Fibroblast of the aortic adventitia (primary cell): Measurements from ENCODE around the gene CTIF. TPM values are rescaled to one million over a fixed set of nuclear protein-coding genes. Genes with fewer than 3 reads are reported as not detected.
"Not testable (repeated sequence)": the region's sequence is repeated elsewhere in the genome, so short reads cannot be mapped to it uniquely, and the experiment has no call there.

Experiments used
- DNase-seq: peaks from one replicate; pipeline ENCODE4 v3.0.0-alpha.2; 2010; ENCODE audit warnings: low read depth
- H3K4me3 ChIP-seq: 2 replicates; pipeline ENCODE4 v1.5.1; 2011; ENCODE audit warnings: low read depth, mild to moderate bottlenecking, control low read depth, low read length, moderate library complexity
- CTCF ChIP-seq: IDR thresholded peaks from 2 replicates; pipeline ENCODE4 v1.5.1; 2011; ENCODE audit warnings: mild to moderate bottlenecking, low read length, control low read depth, inconsistent platforms; ENCODE audit not compliant: insufficient read depth
- total RNA-seq: library from RNA; depleted of rRNA; stranded (reverse); fragments of >200 nt; gene quantifications from 2 replicates; pipeline ENCODE4 v1.2.3, GENCODE V29; 2012; ENCODE audit warnings: low replicate concordance

CTIF gene
- total RNA-seq, 1 donor: 29.0 TPM

GRCh38 chr18:48806551-48807261 is 267.9 kb downstream of the CTIF start:
- peak; percentile 54 for DNase-seq
- no peak for TF ChIP-seq CTCF
- H3K4me3 ChIP-seq: no peak overlapping the region

- DNase-seq: peak; percentile 47
- no peak overlapping the region for H3K4me3 ChIP-seq
- TF ChIP-seq CTCF: no peak
Observed at GRCh38 chr18:48808476-48808875, 269.6 kb downstream of the CTIF start.

GRCh38 chr18:48809365-48809764 is 270.5 kb downstream of the CTIF start:
- DNase-seq: no peak
- TF ChIP-seq CTCF: no peak
- H3K4me3 ChIP-seq: no peak overlapping the region

GRCh38 chr18:48810805-48811204 is 272.0 kb downstream of the CTIF start:
- no peak for DNase-seq
- no peak for TF ChIP-seq CTCF
- H3K4me3 ChIP-seq: no peak overlapping the region

GRCh38 chr18:48811401-48811800 is 272.6 kb downstream of the CTIF start:
- no peak for DNase-seq
- no peak for TF ChIP-seq CTCF
- H3K4me3 ChIP-seq: no peak overlapping the region

- DNase-seq, H3K4me3 ChIP-seq: not testable (repeated sequence)
Observed at GRCh38 chr18:48811977-48812451, 273.2 kb downstream of the CTIF start.

- no peak for TF ChIP-seq CTCF
- DNase-seq: no peak
Observed at GRCh38 chr18:48813321-48813720, 274.5 kb downstream of the CTIF start.

More at GRCh38 chr18:48813321-48813720, 274.5 kb downstream of the CTIF start:
- H3K4me3 ChIP-seq: no peak overlapping the region
